ENCODE measurements around the gene NFIA. TPM values are rescaled to one million over a fixed set of nuclear protein-coding genes. Genes with fewer than 3 reads are reported as not detected.

The NFIA gene
- total and polyA plus RNA-seq, 5 donors from 2014 or later = 0.86 to 3.9 (median 1.7) TPM

DNA sequence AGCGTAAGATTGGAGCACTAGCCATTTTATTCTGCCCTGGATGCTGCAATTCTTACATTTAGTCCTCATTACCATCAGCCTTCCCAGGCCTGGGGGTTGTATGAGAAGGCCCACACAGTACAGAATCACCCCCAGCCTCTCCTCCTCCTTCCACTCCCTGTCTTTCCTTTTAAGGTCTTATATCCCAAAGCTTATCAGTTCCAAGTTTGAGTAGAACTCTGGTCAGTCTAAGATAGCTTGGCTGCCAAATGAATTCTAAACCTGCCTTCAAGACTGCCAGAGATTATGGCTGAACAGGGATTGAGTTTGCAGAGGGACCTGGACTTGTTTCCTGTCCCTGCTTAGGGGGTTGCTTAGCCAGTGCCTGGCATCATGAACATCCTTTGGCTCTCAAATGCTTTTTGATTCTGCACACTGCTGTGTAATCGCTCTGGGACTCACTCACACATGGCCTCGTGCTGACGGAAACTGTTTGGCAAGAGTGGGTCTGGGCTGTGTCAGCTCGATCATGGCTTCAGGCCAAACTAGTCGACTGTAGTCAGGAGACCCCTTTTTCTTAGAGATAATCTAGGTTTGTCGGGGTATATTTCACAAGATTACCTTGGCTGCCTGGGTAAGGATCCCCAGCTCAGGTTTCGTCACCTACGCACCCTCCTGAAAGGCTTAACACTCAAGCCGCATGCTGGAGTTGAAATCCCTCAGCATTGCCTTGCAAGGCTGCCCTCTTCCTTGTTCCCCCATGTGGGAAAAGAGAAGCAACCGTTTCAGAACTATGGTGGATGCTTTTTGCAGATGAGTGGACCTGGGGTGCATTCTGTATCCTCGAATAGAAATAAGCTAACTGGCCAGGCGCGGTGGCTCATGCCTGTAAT is 252.6 kb downstream of the NFIA start:
- Mint-ChIP-seq H3K4me1 (peaks cover 5 to 10% (median 5%) of the 10 kb centered on the region in 4 donors), H3K4me3 (no peak overlapping the region), H3K27ac (no peak overlapping the region), H3K36me3 (no peaks in the 10 kb centered on the region), H3K27me3 (peaks cover 14% of the 10 kb centered on the region), H3K9me3 (no peaks in the 10 kb centered on the region)
- Histone ChIP-seq H3K27ac (ENCODE audit: insufficient read depth, low read length, poor library complexity, severe bottlenecking) (no peak overlapping the region), H3K27me3 (ENCODE audit: control insufficient read depth, insufficient read depth, low read length) (peaks cover 6% of the 10 kb centered on the region), H3K4me1 (ENCODE audit: control insufficient read depth, insufficient read depth, low read length, poor library complexity, severe bottlenecking) (no peaks in the 10 kb centered on the region), H3K9me3 (ENCODE audit: control insufficient read depth in 2 of 2, low read length in 2 of 2) (no peaks in the 10 kb centered on the region), H3K4me3 (ENCODE audit: low read depth, low read length) (no peak overlapping the region), H3K36me3 (ENCODE audit: control insufficient read depth, insufficient read depth, low read length) (no peaks in the 10 kb centered on the region)
- peak in 1 of 3 donors; percentile 2 for DNase-seq
- no peak for ATAC-seq (ENCODE audit: low read depth in 2 of 2)

GRCh38 chr1:61337037-61337436 is 254.7 kb downstream of the NFIA start:
- DNase-seq (no peak), ATAC-seq (ENCODE audit: low read depth in 2 of 2) (no peak)
- Histone ChIP-seq H3K27me3 (ENCODE audit: control insufficient read depth, insufficient read depth, low read length) (peaks cover 6% of the 10 kb centered on the region), H3K9me3 (ENCODE audit: control insufficient read depth in 2 of 2, low read length in 2 of 2) (no peaks in the 10 kb centered on the region), H3K4me1 (ENCODE audit: control insufficient read depth, insufficient read depth, low read length, poor library complexity, severe bottlenecking) (no peaks in the 10 kb centered on the region), H3K36me3 (ENCODE audit: control insufficient read depth, insufficient read depth, low read length) (no peaks in the 10 kb centered on the region), H3K4me3 (ENCODE audit: low read depth, low read length) (no peak overlapping the region), H3K27ac (ENCODE audit: insufficient read depth, low read length, poor library complexity, severe bottlenecking) (no peak overlapping the region)
- H3K27ac Mint-ChIP-seq = no peak overlapping the region
- H3K36me3 Mint-ChIP-seq = no peaks in the 10 kb centered on the region
- H3K4me1 Mint-ChIP-seq = peaks cover 3 to 7% (median 4%) of the 10 kb centered on the region in 4 donors
- H3K9me3 Mint-ChIP-seq = no peaks in the 10 kb centered on the region
- H3K27me3 Mint-ChIP-seq = peaks cover 18% of the 10 kb centered on the region
- no peak overlapping the region for H3K4me3 Mint-ChIP-seq

DNA sequence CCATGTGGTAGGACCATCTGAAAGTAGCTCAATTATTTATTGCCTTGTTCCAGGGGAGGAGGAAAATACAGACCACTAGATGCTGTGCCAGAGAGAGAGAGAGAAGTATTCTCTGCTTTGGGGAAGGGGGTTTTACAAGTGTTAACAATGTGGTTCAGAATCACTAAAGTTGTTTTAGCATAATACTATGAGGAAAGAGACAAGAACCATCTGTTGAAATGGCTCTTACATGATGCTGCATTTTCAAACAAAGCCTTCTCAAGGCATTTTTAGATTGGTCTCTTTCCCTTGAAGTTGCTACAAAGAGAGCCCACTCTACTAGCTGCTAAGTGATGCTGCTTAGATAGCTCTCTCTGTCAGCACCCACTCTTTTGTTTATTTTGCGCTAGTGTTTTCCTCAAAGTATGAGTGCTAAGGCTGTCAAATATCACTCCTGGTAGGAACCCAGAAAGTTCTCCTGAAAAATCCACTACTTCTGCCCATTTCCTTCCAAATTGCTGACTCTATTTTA is 255.1 kb downstream of the NFIA start:
- H3K9me3 ChIP-seq (ENCODE audit: control insufficient read depth in 2 of 2, low read length in 2 of 2) = no peaks in the 10 kb centered on the region
- no peak overlapping the region for H3K4me3 ChIP-seq (ENCODE audit: low read depth, low read length)
- DNase-seq = no peak
- Mint-ChIP-seq H3K9me3 (no peaks in the 10 kb centered on the region), H3K4me1 (peaks cover 0 to 2% (median 0%) of the 10 kb centered on the region in 4 donors), H3K27me3 (peaks cover 22% of the 10 kb centered on the region), H3K36me3 (no peaks in the 10 kb centered on the region), H3K4me3 (no peak overlapping the region), H3K27ac (no peak overlapping the region)
- no peak overlapping the region for H3K27ac ChIP-seq (ENCODE audit: insufficient read depth, low read length, poor library complexity, severe bottlenecking)
- no peaks in the 10 kb centered on the region for H3K4me1 ChIP-seq (ENCODE audit: control insufficient read depth, insufficient read depth, low read length, poor library complexity, severe bottlenecking)
- no peak for ATAC-seq (ENCODE audit: low read depth in 2 of 2)
- H3K36me3 ChIP-seq (ENCODE audit: control insufficient read depth, insufficient read depth, low read length) = no peaks in the 10 kb centered on the region
- peaks cover 6% of the 10 kb centered on the region for H3K27me3 ChIP-seq (ENCODE audit: control insufficient read depth, insufficient read depth, low read length)

GRCh38 chr1:61337981-61338848 is 255.9 kb downstream of the NFIA start:
- Mint-ChIP-seq H3K9me3 (no peaks in the 10 kb centered on the region), H3K36me3 (no peaks in the 10 kb centered on the region), H3K4me3 (no peak overlapping the region), H3K4me1 (no peaks in the 10 kb centered on the region), H3K27me3 (peaks cover 22% of the 10 kb centered on the region), H3K27ac (no peak overlapping the region)
- H3K27me3 ChIP-seq (ENCODE audit: control insufficient read depth, insufficient read depth, low read length) = peaks cover 6% of the 10 kb centered on the region
- H3K36me3 ChIP-seq (ENCODE audit: control insufficient read depth, insufficient read depth, low read length) = no peaks in the 10 kb centered on the region
- no peaks in the 10 kb centered on the region for H3K4me1 ChIP-seq (ENCODE audit: control insufficient read depth, insufficient read depth, low read length, poor library complexity, severe bottlenecking)
- H3K27ac ChIP-seq (ENCODE audit: insufficient read depth, low read length, poor library complexity, severe bottlenecking) = no peak overlapping the region
- no peak overlapping the region for H3K4me3 ChIP-seq (ENCODE audit: low read depth, low read length)
- ATAC-seq (ENCODE audit: low read depth in 2 of 2) (no peak), DNase-seq (no peak)
- H3K9me3 ChIP-seq (ENCODE audit: control insufficient read depth in 2 of 2, low read length in 2 of 2) = no peaks in the 10 kb centered on the region

- Histone ChIP-seq H3K9me3 (ENCODE audit: control insufficient read depth in 2 of 2, low read length in 2 of 2) (no peaks in the 10 kb centered on the region), H3K27me3 (ENCODE audit: control insufficient read depth, insufficient read depth, low read length) (peaks cover 6% of the 10 kb centered on the region), H3K27ac (ENCODE audit: insufficient read depth, low read length, poor library complexity, severe bottlenecking) (no peak overlapping the region), H3K4me1 (ENCODE audit: control insufficient read depth, insufficient read depth, low read length, poor library complexity, severe bottlenecking) (no peaks in the 10 kb centered on the region), H3K4me3 (ENCODE audit: low read depth, low read length) (no peak overlapping the region), H3K36me3 (ENCODE audit: control insufficient read depth, insufficient read depth, low read length) (no peaks in the 10 kb centered on the region)
- H3K27me3 Mint-ChIP-seq = peaks cover 26% of the 10 kb centered on the region
- no peaks in the 10 kb centered on the region for H3K4me1 Mint-ChIP-seq
- H3K27ac Mint-ChIP-seq = no peak overlapping the region
- H3K4me3 Mint-ChIP-seq = no peak overlapping the region
- no peaks in the 10 kb centered on the region for H3K36me3 Mint-ChIP-seq
- H3K9me3 Mint-ChIP-seq = no peaks in the 10 kb centered on the region
- DNase-seq (no peak), ATAC-seq (ENCODE audit: low read depth in 2 of 2) (no peak)
Measured at GRCh38 chr1:61338899-61339298, 256.5 kb downstream of the NFIA start.

DNA sequence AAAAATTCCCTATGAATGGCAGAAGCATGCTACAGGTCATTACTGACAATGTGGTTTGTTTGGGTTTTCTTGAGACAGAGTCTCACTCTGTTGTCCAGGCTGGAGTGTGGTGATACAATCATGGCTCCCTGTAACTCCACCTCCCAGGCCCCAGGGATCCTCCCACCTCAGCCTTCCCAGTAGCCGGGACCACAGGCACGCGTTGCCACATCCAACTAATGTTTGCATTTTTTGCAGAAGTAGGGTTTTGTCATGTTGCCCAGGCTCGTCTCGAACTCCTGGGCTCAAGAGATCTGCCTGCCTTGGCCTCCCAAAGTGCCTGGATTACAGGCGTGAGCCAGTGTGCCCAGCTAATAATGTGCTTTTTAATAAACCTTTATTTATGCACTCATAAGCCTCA is 259.1 kb downstream of the NFIA start:
- Histone ChIP-seq H3K4me3 (ENCODE audit: low read depth, low read length) (no peak overlapping the region), H3K36me3 (ENCODE audit: control insufficient read depth, insufficient read depth, low read length) (no peaks in the 10 kb centered on the region), H3K27me3 (ENCODE audit: control insufficient read depth, insufficient read depth, low read length) (peaks cover 6% of the 10 kb centered on the region), H3K9me3 (ENCODE audit: control insufficient read depth in 2 of 2, low read length in 2 of 2) (no peaks in the 10 kb centered on the region), H3K4me1 (ENCODE audit: control insufficient read depth, insufficient read depth, low read length, poor library complexity, severe bottlenecking) (no peaks in the 10 kb centered on the region), H3K27ac (ENCODE audit: insufficient read depth, low read length, poor library complexity, severe bottlenecking) (no peak overlapping the region)
- H3K27ac Mint-ChIP-seq = no peak overlapping the region
- no peak overlapping the region for H3K4me3 Mint-ChIP-seq
- H3K36me3 Mint-ChIP-seq = no peaks in the 10 kb centered on the region
- ATAC-seq (ENCODE audit: low read depth in 2 of 2) = no peak
- peaks cover 26% of the 10 kb centered on the region for H3K27me3 Mint-ChIP-seq
- H3K9me3 Mint-ChIP-seq = no peaks in the 10 kb centered on the region
- no peaks in the 10 kb centered on the region for H3K4me1 Mint-ChIP-seq
- no peak for DNase-seq

DNA sequence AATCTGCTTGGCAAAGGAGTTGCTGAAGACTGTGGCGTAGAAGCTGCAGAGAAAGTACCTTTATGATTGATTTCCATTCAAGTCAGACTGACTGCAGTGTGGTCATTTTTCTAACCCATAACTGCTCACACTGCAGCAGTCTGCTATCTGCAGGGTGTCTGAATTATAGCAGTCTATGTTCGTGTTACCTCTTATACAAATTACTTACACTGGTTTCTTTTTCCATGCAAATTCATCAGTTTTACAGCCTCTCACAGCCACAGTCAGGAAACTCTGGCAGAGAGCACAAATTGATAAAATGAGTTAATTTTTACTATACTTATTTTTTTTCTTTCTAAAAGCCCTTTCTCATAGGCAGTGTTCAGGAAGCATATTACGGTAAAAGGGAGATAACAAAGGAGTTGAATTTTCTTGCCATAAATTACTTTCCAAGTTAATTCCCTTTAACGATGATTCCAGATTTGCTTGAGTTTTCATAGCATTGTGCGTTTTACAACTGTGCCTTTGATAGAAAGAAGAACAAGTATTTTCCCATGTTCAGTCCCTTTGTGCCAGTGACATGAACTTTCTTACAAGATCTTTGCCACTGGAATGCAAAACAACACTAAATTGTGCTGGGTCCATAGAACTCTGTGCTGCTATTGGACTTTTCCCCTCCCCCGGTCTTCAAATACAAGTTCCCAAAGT is 261.5 kb downstream of the NFIA start:
- DNase-seq (no peak), ATAC-seq (ENCODE audit: low read depth in 2 of 2) (no peak)
- no peaks in the 10 kb centered on the region for H3K4me1 ChIP-seq (ENCODE audit: control insufficient read depth, insufficient read depth, low read length, poor library complexity, severe bottlenecking)
- H3K4me3 ChIP-seq (ENCODE audit: low read depth, low read length) = no peak overlapping the region
- H3K27me3 ChIP-seq (ENCODE audit: control insufficient read depth, insufficient read depth, low read length) = peaks cover 2% of the 10 kb centered on the region
- H3K4me1 Mint-ChIP-seq = no peaks in the 10 kb centered on the region
- no peaks in the 10 kb centered on the region for H3K9me3 Mint-ChIP-seq
- H3K4me3 Mint-ChIP-seq = no peak overlapping the region
- peaks cover 4% of the 10 kb centered on the region for H3K36me3 Mint-ChIP-seq
- no peaks in the 10 kb centered on the region for H3K36me3 ChIP-seq (ENCODE audit: control insufficient read depth, insufficient read depth, low read length)
- H3K27ac Mint-ChIP-seq = no peak overlapping the region
- H3K27ac ChIP-seq (ENCODE audit: insufficient read depth, low read length, poor library complexity, severe bottlenecking) = no peak overlapping the region
- no peaks in the 10 kb centered on the region for H3K9me3 ChIP-seq (ENCODE audit: control insufficient read depth in 2 of 2, low read length in 2 of 2)
- H3K27me3 Mint-ChIP-seq = peaks cover 11% of the 10 kb centered on the region
